ENCODE measurements around the gene GAS2. TPM values are rescaled to one million over a fixed set of nuclear protein-coding genes. Genes with fewer than 3 reads are reported as not detected.

GAS2 gene
- polyA plus RNA-seq, 1 of the 3 experiments (the other 2 are of a cell fraction) = 0.72 TPM

DNA sequence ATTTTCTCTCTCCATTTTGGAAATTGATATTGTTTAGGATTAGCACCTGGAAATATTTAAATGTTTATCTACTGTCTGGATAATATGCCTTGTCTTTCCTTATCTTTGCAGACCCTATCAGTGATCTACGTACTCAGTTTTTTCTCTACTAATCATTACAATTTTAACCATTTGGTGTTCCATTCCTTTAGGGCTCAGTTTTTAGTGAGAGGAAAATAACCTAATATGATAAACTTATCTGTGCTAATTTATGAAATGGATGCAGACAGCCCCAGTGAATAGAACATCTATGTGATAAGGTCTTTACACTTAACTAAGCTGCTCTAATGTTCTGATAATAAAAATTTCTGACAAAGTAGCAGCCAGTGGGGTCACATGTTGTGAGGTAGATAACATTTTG, 94.7 kb downstream of the GAS2 start:
- Histone ChIP-seq H4K20me1 (ENCODE audit: insufficient read depth) (no peaks in the 10 kb centered on the region), H3F3A (replicated peaks; ENCODE audit: insufficient read depth) (no peaks in the 10 kb centered on the region), H3K27me3 (ENCODE audit: insufficient read depth) (no peaks in the 10 kb centered on the region), H3K79me2 (ENCODE audit: insufficient read depth) (no peaks in the 10 kb centered on the region), H3K4me2 (no peak overlapping the region), H3K9me2 (no peaks in the 10 kb centered on the region), H3K27ac (ENCODE audit: low read depth in 2 of 2, low read length in 1 of 2) (no peak overlapping the region), H3K4me3 (ENCODE audit: low read depth in 2 of 2, low read length in 1 of 2) (no peak overlapping the region), H2AFZ (ENCODE audit: low read depth) (no peak overlapping the region), H3K9me3 (no peaks in the 10 kb centered on the region), H3K4me1 (ENCODE audit: control insufficient read depth in 1 of 2, insufficient read depth in 2 of 2, low read depth in 1 of 2, low read length in 1 of 2) (no peaks in the 10 kb centered on the region; a peak in 1 of 4 replicates), H3K36me3 (replicated peaks in 1 of 2; ENCODE audit: control insufficient read depth in 1 of 2, insufficient read depth in 2 of 2, low read length in 1 of 2) (no peaks in the 10 kb centered on the region), H3K9ac (no peak overlapping the region)
- TF ChIP-seq EP300 (IDR thresholded peaks at IDR 0.05; ENCODE audit: borderline replicate concordance in 1 of 2, low read depth in 1 of 2, low read length in 1 of 2) (peak in 1 of 2 experiments; percentile 15; a peak in 1 of 4 replicates), REST (IDR thresholded peaks at IDR 0.05; ENCODE audit: low read depth, low read length) (no peak), RFX5 (IDR thresholded peaks at IDR 0.05; ENCODE audit: low read length) (no peak), SIN3A (IDR thresholded peaks at IDR 0.05; ENCODE audit: borderline replicate concordance, low read depth, low read length) (no peak), TCF12 (IDR thresholded peaks at IDR 0.05) (no peak), GABPA (IDR thresholded peaks at IDR 0.05; ENCODE audit: low read depth) (no peak), TEAD4 (IDR thresholded peaks at IDR 0.05; ENCODE audit: borderline replicate concordance, insufficient read depth) (no peak), USF2 (IDR thresholded peaks at IDR 0.05; ENCODE audit: borderline replicate concordance, low read depth, low read length) (no peak), GATA2 (CRISPR knock-in tag; IDR thresholded peaks at IDR 0.05) (peak; percentile 85), CHD2 (IDR thresholded peaks at IDR 0.05; ENCODE audit: low read length, partially characterized antibody) (peak; percentile 25), ELF1 (IDR thresholded peaks at IDR 0.05) (no peak)
- TF ChIP-seq, protein P1, sequence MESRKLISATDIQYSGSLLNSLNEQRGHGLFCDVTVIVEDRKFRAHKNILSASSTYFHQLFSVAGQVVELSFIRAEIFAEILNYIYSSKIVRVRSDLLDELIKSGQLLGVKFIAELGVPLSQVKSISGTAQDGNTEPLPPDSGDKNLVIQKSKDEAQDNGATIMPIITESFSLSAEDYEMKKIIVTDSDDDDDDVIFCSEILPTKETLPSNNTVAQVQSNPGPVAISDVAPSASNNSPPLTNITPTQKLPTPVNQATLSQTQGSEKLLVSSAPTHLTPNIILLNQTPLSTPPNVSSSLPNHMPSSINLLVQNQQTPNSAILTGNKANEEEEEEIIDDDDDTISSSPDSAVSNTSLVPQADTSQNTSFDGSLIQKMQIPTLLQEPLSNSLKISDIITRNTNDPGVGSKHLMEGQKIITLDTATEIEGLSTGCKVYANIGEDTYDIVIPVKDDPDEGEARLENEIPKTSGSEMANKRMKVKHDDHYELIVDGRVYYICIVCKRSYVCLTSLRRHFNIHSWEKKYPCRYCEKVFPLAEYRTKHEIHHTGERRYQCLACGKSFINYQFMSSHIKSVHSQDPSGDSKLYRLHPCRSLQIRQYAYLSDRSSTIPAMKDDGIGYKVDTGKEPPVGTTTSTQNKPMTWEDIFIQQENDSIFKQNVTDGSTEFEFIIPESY (IDR thresholded peaks at IDR 0.05; ENCODE audit: borderline replicate concordance, low read depth) = no peak
- POLR2A ChIA-PET = no interaction called here
- 45% methylated on average over 1 of the region's 1 CpG for WGBS (ENCODE audit: low lambda C conversion rate)
- CTCF ChIA-PET = interaction anchor here (0.5 to 1.3 kb wide), 3 partner anchors 16 to 553 kb away, joined by 3 read pairs; no protein-coding TSS in a partner anchor
- DNase-seq = peak; percentile 4

Measured in SK-N-SH (cell line).